Osteoblast (primary cell): Measurements from ENCODE around the gene HIP1R. TPM values are rescaled to one million over a fixed set of nuclear protein-coding genes. Genes with fewer than 3 reads are reported as not detected.

Source experiments
- DNase-seq: peaks from one replicate; pipeline ENCODE4 v3.0.0; 2011; ENCODE audit warnings: low spot score, mixed read lengths; ENCODE audit not compliant: insufficient read length; ENCODE audit errors: missing footprints
- H2AFZ ChIP-seq: 2 replicates; pipeline ENCODE4 v1.6.0; 2011; ENCODE audit warnings: mild to moderate bottlenecking, low read length
- H3K27ac ChIP-seq: 2 replicates; pipeline ENCODE4 v1.5.1; 2011; ENCODE audit warnings: mild to moderate bottlenecking, low read depth, low read length, moderate library complexity
- H3K27me3 ChIP-seq: 2 replicates; pipeline ENCODE4 v1.6.0; 2012; ENCODE audit warnings: mild to moderate bottlenecking, control low read depth, inconsistent platforms, low read length, moderate library complexity; ENCODE audit not compliant: insufficient read depth
- H3K36me3 ChIP-seq: 2 replicates; pipeline ENCODE4 v1.5.1; 2011; ENCODE audit warnings: mild to moderate bottlenecking, low read length, control low read depth, moderate library complexity; ENCODE audit not compliant: insufficient read depth
- H3K4me1 ChIP-seq: 2 replicates; pipeline ENCODE4 v1.5.1; 2011; ENCODE audit warnings: mild to moderate bottlenecking, low read length, control low read depth, moderate library complexity; ENCODE audit not compliant: insufficient read depth
- H3K4me2 ChIP-seq: 2 replicates; pipeline ENCODE4 v1.6.0; 2011; ENCODE audit warnings: mild to moderate bottlenecking, low read length; ENCODE audit not compliant: insufficient read depth
- H3K4me3 ChIP-seq: fragments of 200-600 bp; sonication (generic); 3 replicates; pipeline ENCODE4 v1.5.1; 2012; ENCODE audit warnings: mild to moderate bottlenecking, low read length, inconsistent platforms; ENCODE audit not compliant: insufficient read depth
- H3K79me2 ChIP-seq: 2 replicates; pipeline ENCODE4 v1.6.0; 2012; ENCODE audit warnings: mild to moderate bottlenecking, low read length, control low read depth, inconsistent platforms; ENCODE audit not compliant: insufficient read depth
- H3K9me3 ChIP-seq: 2 replicates; pipeline ENCODE4 v1.5.1; 2011; ENCODE audit warnings: low read depth, low read length, control low read depth
- H4K20me1 ChIP-seq: 2 replicates; pipeline ENCODE4 v1.6.0; 2012; ENCODE audit warnings: mild to moderate bottlenecking, low read length, control low read depth; ENCODE audit not compliant: insufficient read depth
- total RNA-seq: library from RNA; depleted of rRNA; stranded (reverse); fragments of >200 nt; gene quantifications from 2 replicates; pipeline ENCODE4 v1.2.3, GENCODE V29; 2012
- TF ChIP-seq, protein P1 (sequence below): IDR thresholded peaks from 2 replicates; pipeline ENCODE4 v1.5.1; 2011; ENCODE audit warnings: mild to moderate bottlenecking, low read depth, low read length, moderate library complexity; ENCODE audit errors: extremely low read depth

The HIP1R gene, protein sequence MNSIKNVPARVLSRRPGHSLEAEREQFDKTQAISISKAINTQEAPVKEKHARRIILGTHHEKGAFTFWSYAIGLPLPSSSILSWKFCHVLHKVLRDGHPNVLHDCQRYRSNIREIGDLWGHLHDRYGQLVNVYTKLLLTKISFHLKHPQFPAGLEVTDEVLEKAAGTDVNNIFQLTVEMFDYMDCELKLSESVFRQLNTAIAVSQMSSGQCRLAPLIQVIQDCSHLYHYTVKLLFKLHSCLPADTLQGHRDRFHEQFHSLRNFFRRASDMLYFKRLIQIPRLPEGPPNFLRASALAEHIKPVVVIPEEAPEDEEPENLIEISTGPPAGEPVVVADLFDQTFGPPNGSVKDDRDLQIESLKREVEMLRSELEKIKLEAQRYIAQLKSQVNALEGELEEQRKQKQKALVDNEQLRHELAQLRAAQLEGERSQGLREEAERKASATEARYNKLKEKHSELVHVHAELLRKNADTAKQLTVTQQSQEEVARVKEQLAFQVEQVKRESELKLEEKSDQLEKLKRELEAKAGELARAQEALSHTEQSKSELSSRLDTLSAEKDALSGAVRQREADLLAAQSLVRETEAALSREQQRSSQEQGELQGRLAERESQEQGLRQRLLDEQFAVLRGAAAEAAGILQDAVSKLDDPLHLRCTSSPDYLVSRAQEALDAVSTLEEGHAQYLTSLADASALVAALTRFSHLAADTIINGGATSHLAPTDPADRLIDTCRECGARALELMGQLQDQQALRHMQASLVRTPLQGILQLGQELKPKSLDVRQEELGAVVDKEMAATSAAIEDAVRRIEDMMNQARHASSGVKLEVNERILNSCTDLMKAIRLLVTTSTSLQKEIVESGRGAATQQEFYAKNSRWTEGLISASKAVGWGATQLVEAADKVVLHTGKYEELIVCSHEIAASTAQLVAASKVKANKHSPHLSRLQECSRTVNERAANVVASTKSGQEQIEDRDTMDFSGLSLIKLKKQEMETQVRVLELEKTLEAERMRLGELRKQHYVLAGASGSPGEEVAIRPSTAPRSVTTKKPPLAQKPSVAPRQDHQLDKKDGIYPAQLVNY
- total RNA-seq = 19.4 and 21.0 TPM in 2 replicates

DNA sequence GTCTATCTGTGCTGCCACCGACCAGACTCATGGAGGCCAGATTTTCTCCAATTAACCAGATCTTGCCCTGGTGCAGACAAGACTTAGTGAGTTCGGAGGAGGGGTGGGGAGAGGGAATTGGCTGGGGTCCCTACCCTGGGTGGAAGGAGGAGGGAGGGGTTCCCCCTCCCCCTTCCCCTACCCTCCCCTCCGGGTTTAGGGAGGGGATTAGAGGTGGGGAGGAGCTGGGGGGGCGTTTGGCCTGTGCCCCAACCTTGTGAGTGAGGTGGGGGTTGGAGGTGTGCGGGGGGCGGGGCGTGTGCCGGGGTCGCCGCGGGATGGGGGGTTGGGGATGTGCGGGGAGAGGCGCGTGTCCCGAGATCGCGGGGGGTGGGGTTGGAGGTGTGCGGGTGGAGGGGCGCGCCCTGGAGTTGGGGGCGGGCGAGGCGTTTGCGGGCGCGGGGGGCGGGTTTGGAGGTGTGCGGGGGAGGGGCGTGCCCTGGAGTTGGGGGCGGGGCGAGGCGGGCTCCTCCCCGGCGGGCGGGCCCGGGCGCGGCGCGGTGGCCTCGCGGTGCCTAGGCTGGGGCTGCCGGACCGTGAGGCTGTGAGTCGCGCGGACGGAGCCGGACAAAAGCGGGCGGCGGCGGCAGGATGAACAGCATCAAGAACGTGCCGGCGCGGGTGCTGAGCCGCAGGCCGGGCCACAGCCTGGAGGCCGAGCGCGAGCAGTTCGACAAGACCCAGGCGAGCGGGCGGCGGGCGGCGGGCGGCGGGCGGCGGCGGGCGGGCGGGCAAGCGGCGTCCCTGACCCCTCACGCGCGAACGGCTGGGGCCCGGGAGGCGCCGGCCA, at the start of gene HIP1R:
Gene HIP1R, plus strand, starts transcription at position 537 of the 829 bp plus-strand sequence. Its CDS starts 94 bp downstream, at position 631.
- Histone ChIP-seq H3K27me3 (no peaks in the 10 kb centered on the region), H4K20me1 (no peaks in the 10 kb centered on the region), H3K9me3 (no peaks in the 10 kb centered on the region), H3K27ac (peak within 1 kb of the TSS; percentile 48), H3K4me3 (peak within 1 kb of the TSS; percentile 80), H3K36me3 (no peaks in the 10 kb centered on the region), H3K4me1 (peaks cover 12% of the 10 kb centered on the region), H3K4me2 (peak within 1 kb of the TSS; percentile 99), H2AFZ (peak within 1 kb of the TSS; percentile 92), H3K79me2 (peaks cover 6% of the 10 kb centered on the region)
- peak; percentile 94 for DNase-seq
- TF ChIP-seq, protein P1, sequence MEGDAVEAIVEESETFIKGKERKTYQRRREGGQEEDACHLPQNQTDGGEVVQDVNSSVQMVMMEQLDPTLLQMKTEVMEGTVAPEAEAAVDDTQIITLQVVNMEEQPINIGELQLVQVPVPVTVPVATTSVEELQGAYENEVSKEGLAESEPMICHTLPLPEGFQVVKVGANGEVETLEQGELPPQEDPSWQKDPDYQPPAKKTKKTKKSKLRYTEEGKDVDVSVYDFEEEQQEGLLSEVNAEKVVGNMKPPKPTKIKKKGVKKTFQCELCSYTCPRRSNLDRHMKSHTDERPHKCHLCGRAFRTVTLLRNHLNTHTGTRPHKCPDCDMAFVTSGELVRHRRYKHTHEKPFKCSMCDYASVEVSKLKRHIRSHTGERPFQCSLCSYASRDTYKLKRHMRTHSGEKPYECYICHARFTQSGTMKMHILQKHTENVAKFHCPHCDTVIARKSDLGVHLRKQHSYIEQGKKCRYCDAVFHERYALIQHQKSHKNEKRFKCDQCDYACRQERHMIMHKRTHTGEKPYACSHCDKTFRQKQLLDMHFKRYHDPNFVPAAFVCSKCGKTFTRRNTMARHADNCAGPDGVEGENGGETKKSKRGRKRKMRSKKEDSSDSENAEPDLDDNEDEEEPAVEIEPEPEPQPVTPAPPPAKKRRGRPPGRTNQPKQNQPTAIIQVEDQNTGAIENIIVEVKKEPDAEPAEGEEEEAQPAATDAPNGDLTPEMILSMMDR = no peak

DNA sequence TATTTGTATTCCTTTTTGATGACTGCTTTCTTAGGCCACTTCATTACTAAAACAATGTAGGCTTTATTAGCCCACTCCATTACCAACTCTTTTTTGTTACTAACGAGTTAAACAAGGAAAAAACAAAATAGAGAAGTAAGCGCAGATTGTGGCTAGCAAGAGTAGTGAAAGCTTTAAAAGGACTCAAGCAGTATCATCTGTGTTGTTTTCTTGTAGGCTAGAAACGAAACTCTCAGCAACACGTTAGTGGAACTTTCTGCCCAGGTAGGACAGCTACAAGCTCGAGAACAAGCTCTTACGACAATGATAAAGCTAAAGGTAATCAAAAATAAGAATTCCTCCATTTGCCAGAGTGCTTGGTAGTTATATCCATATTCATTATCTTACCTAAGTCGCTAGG, 49.8 kb upstream of the HIP1R start:
- TF ChIP-seq, protein P1 = no peak
- no peak for DNase-seq

DNA sequence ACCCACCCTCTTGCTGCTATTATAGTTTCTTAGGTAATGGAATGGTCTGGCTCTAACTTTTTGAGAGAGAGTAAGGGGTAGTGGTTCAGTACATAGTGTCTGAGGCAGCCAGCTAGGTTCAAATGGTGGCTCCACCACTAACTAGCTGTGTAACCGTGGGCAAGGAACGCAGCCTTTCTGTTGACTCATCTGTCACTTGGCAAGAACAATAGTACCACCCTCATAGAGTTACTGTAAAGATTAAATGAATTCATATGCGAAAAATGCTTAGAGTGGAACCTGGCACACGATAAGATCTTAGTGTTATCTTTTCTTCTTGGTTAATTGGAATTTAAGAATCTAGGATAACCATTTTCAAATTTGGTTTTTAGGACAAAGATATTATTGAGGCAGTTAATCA, 46.9 kb upstream of the HIP1R start:
- TF ChIP-seq, protein P1 = no peak
- peak overlapping the region; percentile 65 for H3K4me2 ChIP-seq
- no peaks in the 10 kb centered on the region for H3K36me3 ChIP-seq
- H3K79me2 ChIP-seq = no peaks in the 10 kb centered on the region
- no peaks in the 10 kb centered on the region for H3K27me3 ChIP-seq
- H3K4me3 ChIP-seq = no peak overlapping the region
- H3K27ac ChIP-seq = no peak overlapping the region
- H3K4me1 ChIP-seq = peaks cover 11% of the 10 kb centered on the region
- DNase-seq = no peak
- peak overlapping the region; percentile 51 for H2AFZ ChIP-seq
- H3K9me3 ChIP-seq = no peaks in the 10 kb centered on the region
- H4K20me1 ChIP-seq = no peaks in the 10 kb centered on the region

More for the DNA sequence above, 49.8 kb upstream of the HIP1R start:
- peaks cover 11% of the 10 kb centered on the region for H3K4me1 ChIP-seq
- no peaks in the 10 kb centered on the region for H4K20me1 ChIP-seq
- no peak overlapping the region for H3K4me3 ChIP-seq
- no peak overlapping the region for H3K4me2 ChIP-seq
- no peaks in the 10 kb centered on the region for H3K79me2 ChIP-seq
- no peaks in the 10 kb centered on the region for H3K36me3 ChIP-seq
- no peaks in the 10 kb centered on the region for H3K9me3 ChIP-seq
- no peak overlapping the region for H2AFZ ChIP-seq
- H3K27ac ChIP-seq = no peak overlapping the region
- H3K27me3 ChIP-seq = no peaks in the 10 kb centered on the region
